ENCODE measurements around the gene KNCN.

DNA sequence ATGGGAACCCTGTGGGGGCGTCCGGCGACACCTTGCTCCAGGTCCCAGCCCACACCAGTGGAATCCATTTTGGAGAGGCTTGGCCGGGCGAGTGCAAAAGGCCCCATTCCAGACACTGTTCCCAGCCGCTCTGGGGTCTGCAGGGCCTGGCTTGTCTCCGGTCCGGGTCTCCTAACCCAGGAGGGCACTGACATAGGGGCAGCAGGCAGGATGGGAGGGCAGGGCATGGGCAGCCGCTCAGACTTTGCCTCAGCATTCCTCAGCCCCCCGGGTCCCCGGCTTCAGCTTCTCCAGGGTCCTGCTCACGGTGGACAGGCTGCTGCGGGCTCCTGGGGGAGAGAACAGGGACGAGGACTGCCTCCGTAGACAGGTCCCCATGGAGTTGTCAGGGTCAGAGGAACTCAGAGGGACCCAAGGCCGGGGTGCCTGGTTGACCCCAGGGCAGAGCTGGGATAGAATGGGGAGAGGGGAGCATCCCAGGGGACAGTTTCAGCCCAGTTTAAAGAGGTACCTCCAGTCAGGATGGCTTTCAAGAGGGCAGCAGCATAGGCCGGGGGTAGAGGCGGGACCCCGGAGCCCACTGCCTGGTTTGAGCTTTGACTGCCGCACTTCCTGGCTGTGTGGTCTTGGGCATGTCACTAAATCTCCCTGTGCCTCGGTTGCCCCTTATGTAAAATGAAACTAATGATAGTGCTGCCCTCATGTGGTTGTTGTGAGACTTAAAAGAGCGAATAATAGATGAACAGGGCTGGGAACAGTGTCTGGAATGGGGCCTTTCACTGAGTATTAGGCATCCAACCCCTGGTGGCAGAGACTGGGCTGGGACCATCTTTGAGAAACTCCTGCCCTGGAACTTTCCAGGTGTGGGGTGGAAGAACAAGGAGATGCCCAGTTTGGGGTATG, 3.7 kb downstream of the KNCN start:
- TF ChIP-seq, protein P1, sequence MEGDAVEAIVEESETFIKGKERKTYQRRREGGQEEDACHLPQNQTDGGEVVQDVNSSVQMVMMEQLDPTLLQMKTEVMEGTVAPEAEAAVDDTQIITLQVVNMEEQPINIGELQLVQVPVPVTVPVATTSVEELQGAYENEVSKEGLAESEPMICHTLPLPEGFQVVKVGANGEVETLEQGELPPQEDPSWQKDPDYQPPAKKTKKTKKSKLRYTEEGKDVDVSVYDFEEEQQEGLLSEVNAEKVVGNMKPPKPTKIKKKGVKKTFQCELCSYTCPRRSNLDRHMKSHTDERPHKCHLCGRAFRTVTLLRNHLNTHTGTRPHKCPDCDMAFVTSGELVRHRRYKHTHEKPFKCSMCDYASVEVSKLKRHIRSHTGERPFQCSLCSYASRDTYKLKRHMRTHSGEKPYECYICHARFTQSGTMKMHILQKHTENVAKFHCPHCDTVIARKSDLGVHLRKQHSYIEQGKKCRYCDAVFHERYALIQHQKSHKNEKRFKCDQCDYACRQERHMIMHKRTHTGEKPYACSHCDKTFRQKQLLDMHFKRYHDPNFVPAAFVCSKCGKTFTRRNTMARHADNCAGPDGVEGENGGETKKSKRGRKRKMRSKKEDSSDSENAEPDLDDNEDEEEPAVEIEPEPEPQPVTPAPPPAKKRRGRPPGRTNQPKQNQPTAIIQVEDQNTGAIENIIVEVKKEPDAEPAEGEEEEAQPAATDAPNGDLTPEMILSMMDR (IDR thresholded peaks at IDR 0.05; ENCODE audit: insufficient read depth, low read depth, low read length), result peak; percentile 47
- no peak for TF ChIP-seq EZH2 (IDR thresholded peaks at IDR 0.05; ENCODE audit: insufficient read depth, low read length)

All from astrocyte (in vitro differentiated cells and primary cell).